Measurements from ENCODE around the gene SYCN. TPM values are rescaled to one million over a fixed set of nuclear protein-coding genes. Genes with fewer than 3 reads are reported as not detected.

Gene SYCN
- total and polyA plus RNA-seq, 4 donors, result 0.18 TPM; not detected in 3

GRCh38 chr19:39178296-39179006, 25.6 kb downstream of the SYCN start:
- WGBS, 2 donors, result 93 to 94% methylated on average over 28 to 30 of the region's 30 CpGs
- no peak for DNase-seq
- peaks cover 0 to 61% (median 5%) of the 10 kb centered on the region in 4 donors for H3K36me3 ChIP-seq (ENCODE audit: control insufficient read depth in 4 of 4, insufficient read depth in 4 of 4, low read length in 4 of 4)

GRCh38 chr19:39177736-39178135, 26.3 kb downstream of the SYCN start:
- H3K9ac ChIP-seq (ENCODE audit: insufficient read depth in 1 of 2, low read length in 2 of 2), result no peak overlapping the region
- TF ChIP-seq CTCF (IDR thresholded peaks at IDR 0.05; ENCODE audit: control extremely low read depth, extremely low read depth), result no peak
- H3K4me3 ChIP-seq, result no peak overlapping the region
- peaks cover 0 to 6% (median 0%) of the 10 kb centered on the region in 5 donors for H3K4me1 ChIP-seq (ENCODE audit: control insufficient read depth in 5 of 5, insufficient read depth in 5 of 5, low read length in 5 of 5)
- H3K9me3 ChIP-seq (ENCODE audit: control insufficient read depth in 4 of 4, insufficient read depth in 3 of 4, low read length in 3 of 4), result no peaks in the 10 kb centered on the region
- WGBS, 2 donors, result 89 to 91% methylated on average over 11 of the region's 11 CpGs
- ATAC-seq (ENCODE audit: insufficient read depth, low FRiP score), result no peak
- H3K36me3 ChIP-seq (ENCODE audit: control insufficient read depth in 4 of 4, insufficient read depth in 4 of 4, low read length in 4 of 4), result peaks cover 0 to 66% (median 5%) of the 10 kb centered on the region in 4 donors
- no peak overlapping the region for H3K27ac ChIP-seq (ENCODE audit: low read depth in 1 of 2, low read length in 1 of 2)
- no peak for DNase-seq
- H3K27me3 ChIP-seq (ENCODE audit: control insufficient read depth in 3 of 3, insufficient read depth in 3 of 3, low read length in 2 of 3), result no peaks in the 10 kb centered on the region

More at GRCh38 chr19:39178296-39179006, 25.6 kb downstream of the SYCN start:
- no peak overlapping the region for H3K4me3 ChIP-seq
- no peak for TF ChIP-seq CTCF (IDR thresholded peaks at IDR 0.05; ENCODE audit: control extremely low read depth, extremely low read depth)
- H3K9me3 ChIP-seq (ENCODE audit: control insufficient read depth in 4 of 4, insufficient read depth in 3 of 4, low read length in 3 of 4), result no peaks in the 10 kb centered on the region
- H3K4me1 ChIP-seq (ENCODE audit: control insufficient read depth in 5 of 5, insufficient read depth in 5 of 5, low read length in 5 of 5), result peaks cover 0 to 6% (median 0%) of the 10 kb centered on the region in 5 donors
- H3K9ac ChIP-seq (ENCODE audit: insufficient read depth in 1 of 2, low read length in 2 of 2), result no peak overlapping the region
- H3K27me3 ChIP-seq (ENCODE audit: control insufficient read depth in 3 of 3, insufficient read depth in 3 of 3, low read length in 2 of 3), result no peaks in the 10 kb centered on the region
- no peak overlapping the region for H3K27ac ChIP-seq (ENCODE audit: low read depth in 1 of 2, low read length in 1 of 2)
- ATAC-seq (ENCODE audit: insufficient read depth, low FRiP score), result no peak

DNA sequence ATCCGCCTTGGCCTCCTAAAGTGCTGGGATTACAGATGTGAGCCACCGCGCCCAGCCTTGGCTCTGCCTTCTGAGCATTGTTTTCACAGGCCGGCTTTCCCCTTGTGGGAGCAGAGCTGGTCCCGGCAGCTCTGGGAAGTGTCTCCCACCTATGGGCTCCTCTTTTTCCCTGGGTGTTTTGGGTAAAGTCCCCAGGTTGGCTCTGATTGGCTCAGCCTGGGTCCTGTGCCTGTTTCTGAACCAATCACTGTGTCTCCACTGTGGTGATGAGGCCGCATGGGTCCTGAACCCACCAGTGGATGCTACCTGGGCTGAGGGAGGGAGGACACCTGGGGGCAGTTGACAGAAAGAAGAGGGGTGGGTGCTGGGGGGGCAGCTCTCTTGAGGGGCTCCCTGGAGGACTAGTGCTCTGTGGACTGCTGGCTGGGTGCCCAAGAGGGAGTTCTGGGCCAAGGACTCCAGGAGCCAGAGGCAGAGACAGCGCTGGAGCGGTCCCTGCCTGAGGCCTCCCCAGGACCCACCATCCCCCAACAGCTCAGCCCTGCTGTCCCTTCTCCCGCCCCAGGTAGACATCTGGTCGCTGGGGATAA, 26.9 kb downstream of the SYCN start:
- no peaks in the 10 kb centered on the region for H3K9me3 ChIP-seq (ENCODE audit: control insufficient read depth in 4 of 4, insufficient read depth in 3 of 4, low read length in 3 of 4)
- peaks cover 0 to 71% (median 5%) of the 10 kb centered on the region in 4 donors for H3K36me3 ChIP-seq (ENCODE audit: control insufficient read depth in 4 of 4, insufficient read depth in 4 of 4, low read length in 4 of 4)
- no peak for ATAC-seq (ENCODE audit: insufficient read depth, low FRiP score)
- DNase-seq, result no peak
- no peak overlapping the region for H3K4me3 ChIP-seq
- no peak for TF ChIP-seq CTCF (IDR thresholded peaks at IDR 0.05; ENCODE audit: control extremely low read depth, extremely low read depth)
- no peak overlapping the region for H3K27ac ChIP-seq (ENCODE audit: low read depth in 1 of 2, low read length in 1 of 2)
- H3K27me3 ChIP-seq (ENCODE audit: control insufficient read depth in 3 of 3, insufficient read depth in 3 of 3, low read length in 2 of 3), result no peaks in the 10 kb centered on the region
- WGBS, 2 donors, result 96 to 100% methylated on average over 10 of the region's 10 CpGs
- H3K9ac ChIP-seq (ENCODE audit: insufficient read depth in 1 of 2, low read length in 2 of 2), result no peak overlapping the region
- peaks cover 0 to 6% (median 0%) of the 10 kb centered on the region in 5 donors for H3K4me1 ChIP-seq (ENCODE audit: control insufficient read depth in 5 of 5, insufficient read depth in 5 of 5, low read length in 5 of 5)

Data from lung (tissue), 12 donors.